ENCODE measurements around the gene THEM4. TPM values are rescaled to one million over a fixed set of nuclear protein-coding genes. Genes with fewer than 3 reads are reported as not detected.

Gene THEM4
- total and polyA plus RNA-seq, 12 donors = 13.9 to 32.5 (median 16.2) TPM

DNA sequence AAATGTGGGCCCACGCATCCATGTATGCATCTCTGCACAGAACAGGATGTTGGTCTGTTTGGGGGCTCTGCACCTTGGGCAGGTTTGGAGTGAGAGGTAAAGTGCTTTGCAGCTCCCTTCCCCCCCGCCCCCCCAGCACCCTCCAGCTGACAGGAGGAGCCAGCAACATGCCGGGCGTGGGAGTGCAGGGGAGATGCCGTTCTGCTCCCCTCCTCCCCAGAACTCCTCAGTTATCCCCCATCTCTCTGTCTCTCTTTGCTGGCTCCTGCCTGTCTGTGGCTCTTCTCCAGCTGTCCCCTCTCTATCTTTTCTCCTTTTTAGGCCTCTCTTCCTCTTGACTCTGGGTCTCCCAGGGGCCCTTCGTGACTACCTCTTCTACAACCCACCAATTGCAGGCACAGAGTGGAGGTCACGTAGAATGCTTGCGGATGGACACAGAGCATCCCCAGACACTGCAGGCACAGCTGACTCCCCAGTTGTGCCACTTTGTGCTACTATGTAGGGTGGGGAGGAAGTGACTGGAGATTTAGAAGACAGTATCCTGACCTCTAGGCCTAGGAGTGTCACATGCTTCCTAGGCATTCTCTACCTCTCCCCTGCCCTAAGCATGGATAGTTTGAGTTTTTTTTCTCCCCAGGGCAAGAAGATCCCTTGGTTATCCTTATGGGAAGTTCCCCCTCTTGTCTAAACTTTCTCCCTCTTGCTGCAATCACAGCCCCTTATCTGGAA lies 76.0 kb downstream of the THEM4 start:
- TF ChIP-seq, protein P1, sequence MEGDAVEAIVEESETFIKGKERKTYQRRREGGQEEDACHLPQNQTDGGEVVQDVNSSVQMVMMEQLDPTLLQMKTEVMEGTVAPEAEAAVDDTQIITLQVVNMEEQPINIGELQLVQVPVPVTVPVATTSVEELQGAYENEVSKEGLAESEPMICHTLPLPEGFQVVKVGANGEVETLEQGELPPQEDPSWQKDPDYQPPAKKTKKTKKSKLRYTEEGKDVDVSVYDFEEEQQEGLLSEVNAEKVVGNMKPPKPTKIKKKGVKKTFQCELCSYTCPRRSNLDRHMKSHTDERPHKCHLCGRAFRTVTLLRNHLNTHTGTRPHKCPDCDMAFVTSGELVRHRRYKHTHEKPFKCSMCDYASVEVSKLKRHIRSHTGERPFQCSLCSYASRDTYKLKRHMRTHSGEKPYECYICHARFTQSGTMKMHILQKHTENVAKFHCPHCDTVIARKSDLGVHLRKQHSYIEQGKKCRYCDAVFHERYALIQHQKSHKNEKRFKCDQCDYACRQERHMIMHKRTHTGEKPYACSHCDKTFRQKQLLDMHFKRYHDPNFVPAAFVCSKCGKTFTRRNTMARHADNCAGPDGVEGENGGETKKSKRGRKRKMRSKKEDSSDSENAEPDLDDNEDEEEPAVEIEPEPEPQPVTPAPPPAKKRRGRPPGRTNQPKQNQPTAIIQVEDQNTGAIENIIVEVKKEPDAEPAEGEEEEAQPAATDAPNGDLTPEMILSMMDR (IDR thresholded peaks at IDR 0.05) = no peak
- H3K4me3 ChIP-seq = no peak overlapping the region
- peaks cover under 1 to 44% (median 20%) of the 10 kb centered on the region in 9 donors for H3K4me1 ChIP-seq
- peaks cover 5 to 21% (median 13%) of the 10 kb centered on the region in 7 donors for H3K27me3 ChIP-seq
- H3K36me3 ChIP-seq = no peaks in the 10 kb centered on the region
- H3K9me3 ChIP-seq = no peaks in the 10 kb centered on the region
- 79 to 80% methylated on average over 8 of the region's 8 CpGs for WGBS, 2 donors
- H3K27ac ChIP-seq = peak overlapping the region in 1 of 10 donors; percentile 18
- DNase-seq (no peak), ATAC-seq (no peak)
- intact Hi-C loops (cut with DNase I) = loop anchor here in 5 of 10 donors (5.0 to 10.0 kb wide), 7 partner anchors 96 to 389 kb away; partner anchors contain the start of gene POGZ (in 1 of the 5)

DNA sequence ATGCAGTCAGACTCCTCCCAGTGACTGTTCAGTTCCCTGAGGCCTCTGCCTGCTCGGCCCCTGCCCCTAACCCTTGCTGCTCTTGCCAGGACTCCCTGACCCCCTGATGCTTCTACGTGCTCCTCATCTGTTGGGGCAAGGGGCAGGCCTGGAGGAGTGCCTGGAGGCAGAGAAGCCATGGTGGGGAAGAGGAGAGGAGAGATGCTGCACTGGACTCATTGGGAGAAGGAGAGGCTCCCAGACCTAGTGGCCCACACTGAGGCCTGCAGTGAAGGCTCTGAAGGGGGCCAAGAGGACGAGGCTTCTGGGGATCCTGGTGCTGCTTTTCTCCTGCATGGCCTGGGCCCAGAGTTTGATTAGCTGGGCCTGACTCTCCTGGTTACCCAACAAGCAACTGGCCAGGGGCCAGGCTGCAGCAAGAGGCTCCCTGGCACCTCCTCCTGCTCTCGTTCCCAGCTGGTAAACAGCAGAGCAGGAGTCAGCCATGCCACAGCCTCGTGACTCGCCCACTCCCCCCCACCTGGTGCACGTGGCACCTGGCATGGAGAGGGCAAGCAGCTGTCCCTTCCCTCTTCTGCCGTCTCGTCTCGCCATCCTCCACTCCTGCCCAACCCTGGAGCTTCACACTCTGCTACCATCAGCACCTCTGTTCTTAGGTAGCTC lies 76.9 kb downstream of the THEM4 start:
- peaks cover 0 to 12% (median 5%) of the 10 kb centered on the region in 7 donors for H3K27me3 ChIP-seq
- no peaks in the 10 kb centered on the region for H3K36me3 ChIP-seq
- peak overlapping the region in 9 of 10 donors; percentile 14 to 74 (median 54) for H3K27ac ChIP-seq
- WGBS, 2 donors = 45 to 58% methylated on average over 10 of the region's 10 CpGs
- ATAC-seq (peak; percentile 48 to 89 (median 84)), DNase-seq (peak; percentile 75 to 80)
- no peak overlapping the region for H3K4me3 ChIP-seq
- H3K9me3 ChIP-seq = no peaks in the 10 kb centered on the region
- TF ChIP-seq, protein P1 (IDR thresholded peaks at IDR 0.05) = no peak
- intact Hi-C loops (cut with DNase I) = loop anchor here in 5 of 10 donors (5.0 to 10.0 kb wide), 7 partner anchors 95 to 388 kb away; partner anchors contain the start of gene POGZ (in 1 of the 5)
- H3K4me1 ChIP-seq = peaks cover 0 to 43% (median 18%) of the 10 kb centered on the region in 9 donors

DNA sequence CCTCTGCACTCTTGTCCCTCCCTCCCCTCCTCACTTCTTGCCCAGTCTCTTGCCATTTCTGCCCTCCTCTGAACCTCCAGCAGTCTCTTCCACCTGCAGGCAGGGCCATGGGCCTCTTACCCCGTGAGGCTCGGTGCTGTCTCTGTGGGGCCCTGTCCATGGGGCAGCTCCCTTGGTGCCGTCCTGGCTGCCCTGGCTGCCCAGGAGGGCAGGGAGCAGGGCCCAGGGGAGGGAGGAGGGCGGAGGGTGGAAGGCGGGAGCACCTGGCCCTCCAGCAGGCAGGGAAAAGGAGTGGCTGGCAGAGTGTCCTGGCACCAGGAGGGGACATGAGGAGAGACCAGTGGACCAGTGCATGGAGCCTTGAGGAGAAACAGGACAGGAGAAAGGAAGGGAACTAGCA lies 77.7 kb downstream of the THEM4 start, which contains the start of gene RORC:
RORC (minus strand) TSS at position 198 of the 400 bp plus-strand sequence; CDS start at position 160, 38 bp downstream.
- Histone ChIP-seq H3K9me3 (no peaks in the 10 kb centered on the region), H3K27ac (peak within 1 kb of the TSS in 9 of 10 donors; percentile 35 to 74 (median 54)), H3K27me3 (peaks cover 0 to 7% (median 0%) of the 10 kb centered on the region in 7 donors), H3K4me3 (peak within 1 kb of the TSS; percentile 18 to 51 (median 42)), H3K36me3 (no peaks in the 10 kb centered on the region), H3K4me1 (peaks cover 0 to 43% (median 18%) of the 10 kb centered on the region in 9 donors)
- WGBS, 2 donors = 44 to 71% methylated on average over 5 of the region's 5 CpGs
- DNase-seq (peak; percentile 54 to 59), ATAC-seq (peak; percentile 69 to 92 (median 84))
- TF ChIP-seq, protein P1 (IDR thresholded peaks at IDR 0.05) = no peak
- intact Hi-C loops (cut with DNase I) = loop anchor here in 5 of 10 donors (5.0 to 10.0 kb wide), 7 partner anchors 94 to 387 kb away; partner anchors contain the start of gene POGZ (in 1 of the 5)

DNA sequence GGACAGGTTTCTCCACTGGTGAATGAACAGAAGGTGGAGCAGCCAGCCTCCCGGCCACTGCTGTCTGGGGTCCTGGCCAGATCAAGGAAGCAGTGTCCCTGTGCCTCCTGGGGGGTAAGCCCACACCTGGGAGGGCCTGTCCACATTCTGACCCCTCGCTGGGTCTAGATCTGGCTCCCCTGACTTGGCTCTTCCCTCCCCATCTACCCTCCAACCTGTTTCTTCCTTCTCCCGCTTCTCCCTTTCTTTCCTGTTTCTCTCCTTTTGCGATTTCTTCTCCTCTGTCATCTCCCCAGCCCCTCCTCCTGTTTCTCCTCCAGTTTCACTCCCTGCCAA lies 78.1 kb downstream of the THEM4 start:
- H3K9me3 ChIP-seq = no peaks in the 10 kb centered on the region
- peak in 2 of 8 donors; percentile 0 to 3 for ATAC-seq
- WGBS, 2 donors = 56 to 71% methylated on average over 4 of the region's 4 CpGs
- intact Hi-C loops (cut with DNase I) = loop anchor here in 5 of 10 donors (5.0 to 10.0 kb wide), 7 partner anchors 94 to 386 kb away; partner anchors contain the start of gene POGZ (in 1 of the 5)
- no peak for DNase-seq
- no peaks in the 10 kb centered on the region for H3K36me3 ChIP-seq
- H3K4me3 ChIP-seq = peak overlapping the region; percentile 18 to 51 (median 42)
- TF ChIP-seq, protein P1 (IDR thresholded peaks at IDR 0.05) = no peak
- H3K4me1 ChIP-seq = peaks cover 0 to 43% (median 18%) of the 10 kb centered on the region in 9 donors
- H3K27ac ChIP-seq = peak overlapping the region in 8 of 10 donors; percentile 35 to 74 (median 60)
- H3K27me3 ChIP-seq = peaks cover 0 to 6% (median 0%) of the 10 kb centered on the region in 7 donors

Measured in heart right ventricle (tissue), 16 donors.